Measurements from ENCODE around the gene TIFAB. TPM values are rescaled to one million over a fixed set of nuclear protein-coding genes. Genes with fewer than 3 reads are reported as not detected.
A peak's percentile ranks its signal among the peaks of the same experiment; 100 is the strongest.

The TIFAB gene
- total RNA-seq, 6 donors from 2014 or later: 0.23 to 0.24 TPM; not detected in 4

GRCh38 chr5:135455876-135456237, 3.7 kb upstream of the TIFAB start:
- no peak overlapping the region for H3K4me3 ChIP-seq
- peaks cover 14 to 31% (median 22%) of the 10 kb centered on the region in 4 donors for H3K4me1 ChIP-seq
- H3K9me3 ChIP-seq: no peaks in the 10 kb centered on the region
- 68 to 73% methylated on average over 3 to 4 of the region's 4 CpGs for WGBS, 2 donors
- peak overlapping the region in 1 of 4 donors; percentile 59 for H3K27ac ChIP-seq
- no peaks in the 10 kb centered on the region for H3K36me3 ChIP-seq
- no peak for ATAC-seq (ENCODE audit: low FRiP score in 2 of 2)
- TF ChIP-seq POLR2A (IDR thresholded peaks at IDR 0.05) (no peak), CTCF (IDR thresholded peaks at IDR 0.05) (no peak), POLR2AphosphoS5 (IDR thresholded peaks at IDR 0.05) (no peak), EP300 (IDR thresholded peaks at IDR 0.05) (no peak)
- H3K27me3 ChIP-seq: no peaks in the 10 kb centered on the region
- DNase-seq: no peak

GRCh38 chr5:135454946-135455345, 2.8 kb upstream of the TIFAB start:
- no peak for TF ChIP-seq EP300 (IDR thresholded peaks at IDR 0.05)
- TF ChIP-seq POLR2AphosphoS5 (IDR thresholded peaks at IDR 0.05): no peak
- no peak for TF ChIP-seq POLR2A (IDR thresholded peaks at IDR 0.05)
- TF ChIP-seq CTCF (IDR thresholded peaks at IDR 0.05): no peak
- peaks cover 14 to 31% (median 22%) of the 10 kb centered on the region in 4 donors for H3K4me1 ChIP-seq
- WGBS, 2 donors: 93 to 100% methylated on average over 3 of the region's 3 CpGs

DNA sequence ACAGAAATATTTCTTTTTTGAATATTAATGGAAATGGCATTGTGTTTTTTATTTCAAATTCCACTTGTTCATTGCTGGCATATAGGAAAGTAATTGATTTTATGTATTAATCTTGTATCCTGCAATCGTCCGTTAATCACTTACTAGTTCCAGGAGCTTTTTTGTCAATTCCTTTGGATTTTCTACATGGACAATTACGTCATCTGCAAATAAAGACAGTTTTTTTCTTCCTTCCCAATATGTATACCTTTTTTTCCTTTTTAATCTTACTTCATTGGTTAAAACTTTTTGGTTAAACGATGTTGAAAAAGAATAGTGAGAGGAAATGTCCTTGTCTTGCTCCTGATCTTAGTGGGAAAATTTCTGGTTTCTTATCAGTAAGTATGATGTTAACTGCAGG, 1.5 kb upstream of the TIFAB start:
- WGBS, 2 donors: 79 to 82% methylated on average over 4 of the region's 4 CpGs
- no peaks in the 10 kb centered on the region for H3K36me3 ChIP-seq
- H3K4me1 ChIP-seq: peaks cover 8 to 24% (median 12%) of the 10 kb centered on the region in 4 donors
- no peak overlapping the region for H3K4me3 ChIP-seq
- H3K27me3 ChIP-seq: no peaks in the 10 kb centered on the region
- TF ChIP-seq POLR2AphosphoS5 (IDR thresholded peaks at IDR 0.05) (no peak), POLR2A (IDR thresholded peaks at IDR 0.05) (no peak)
- H3K9me3 ChIP-seq: no peaks in the 10 kb centered on the region
- H3K27ac ChIP-seq: no peak overlapping the region
- DNase-seq (no peak), ATAC-seq (ENCODE audit: low FRiP score in 2 of 2) (no peak)

More at GRCh38 chr5:135454946-135455345, 2.8 kb upstream of the TIFAB start:
- ATAC-seq (ENCODE audit: low FRiP score in 2 of 2): no peak
- no peak overlapping the region for H3K27ac ChIP-seq
- no peaks in the 10 kb centered on the region for H3K9me3 ChIP-seq
- no peak overlapping the region for H3K4me3 ChIP-seq
- peak in 1 of 2 donors; percentile 13 for DNase-seq
- H3K27me3 ChIP-seq: no peaks in the 10 kb centered on the region
- no peaks in the 10 kb centered on the region for H3K36me3 ChIP-seq

DNA sequence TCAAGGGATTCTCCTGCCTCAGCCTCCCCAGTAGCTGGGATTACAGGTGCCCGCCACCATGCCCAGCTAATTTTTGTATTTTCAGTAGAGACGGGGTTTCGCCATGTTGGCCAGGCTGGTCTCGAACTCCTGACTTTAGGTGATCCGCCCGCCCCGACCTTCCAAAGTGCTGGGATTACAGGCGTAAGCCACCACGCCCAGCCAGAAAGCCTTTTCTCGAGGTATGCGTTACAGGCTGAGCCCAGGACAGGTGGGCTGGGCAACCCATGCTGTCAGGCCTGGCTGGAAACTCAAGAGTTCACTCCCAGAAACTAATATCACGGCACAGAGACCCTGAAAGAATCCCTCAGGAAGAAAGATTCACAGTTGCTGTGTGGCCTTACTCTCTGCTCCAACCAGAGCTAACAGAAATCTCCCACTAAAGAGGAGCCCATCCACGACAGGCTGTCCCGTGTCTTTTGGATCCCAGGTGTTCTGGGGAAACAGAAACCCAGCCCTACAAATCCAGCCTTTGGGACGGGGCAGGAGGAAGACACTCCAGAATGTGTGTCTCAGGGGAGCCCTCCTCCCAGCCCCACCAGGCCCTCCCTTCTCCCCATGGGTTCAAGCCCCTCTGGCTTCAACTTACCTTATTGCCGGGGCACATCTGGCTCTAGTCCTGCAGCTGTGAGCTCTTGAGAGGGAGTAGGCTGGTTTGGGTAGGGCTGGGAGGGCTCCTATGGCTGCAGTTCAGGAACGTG, 400 bp downstream of the TIFAB start:
- no peak overlapping the region for H3K4me3 ChIP-seq
- TF ChIP-seq POLR2A (IDR thresholded peaks at IDR 0.05) (no peak), POLR2AphosphoS5 (IDR thresholded peaks at IDR 0.05) (no peak), CTCF (IDR thresholded peaks at IDR 0.05) (no peak), EP300 (IDR thresholded peaks at IDR 0.05) (no peak)
- peaks cover 0 to 13% (median 10%) of the 10 kb centered on the region in 4 donors for H3K4me1 ChIP-seq
- peak in 1 of 2 donors; percentile 19 for DNase-seq
- no peaks in the 10 kb centered on the region for H3K9me3 ChIP-seq
- no peak for ATAC-seq (ENCODE audit: low FRiP score in 2 of 2)
- 80 to 89% methylated on average over 14 to 17 of the region's 17 CpGs for WGBS, 2 donors
- H3K36me3 ChIP-seq: no peaks in the 10 kb centered on the region
- no peaks in the 10 kb centered on the region for H3K27me3 ChIP-seq
- no peak overlapping the region for H3K27ac ChIP-seq

GRCh38 chr5:135450952-135451351, 1.2 kb downstream of the TIFAB start:
- Histone ChIP-seq H3K27me3 (no peaks in the 10 kb centered on the region), H3K9me3 (no peaks in the 10 kb centered on the region), H3K4me1 (peaks cover 0 to 11% (median 8%) of the 10 kb centered on the region in 4 donors), H3K27ac (no peak overlapping the region), H3K36me3 (no peaks in the 10 kb centered on the region), H3K4me3 (no peak overlapping the region)
- ATAC-seq (ENCODE audit: low FRiP score in 2 of 2) (no peak), DNase-seq (peak in 1 of 2 donors; percentile 12)
- WGBS, 2 donors: 88% methylated on average over 2 of the region's 2 CpGs; no CpG with 5 or more reads in 1 of the 2 donors
- TF ChIP-seq POLR2AphosphoS5 (IDR thresholded peaks at IDR 0.05) (no peak), CTCF (IDR thresholded peaks at IDR 0.05) (no peak), POLR2A (IDR thresholded peaks at IDR 0.05) (no peak)
